ENCODE measurements around the gene RNASE8. TPM values are rescaled to one million over a fixed set of nuclear protein-coding genes. Genes with fewer than 3 reads are reported as not detected.

The RNASE8 gene
- total and polyA plus RNA-seq, 2 of the 8 experiments (the other 6 are each of a cell fraction or from before 2014, with no cell fraction given), result not detected

- TF ChIP-seq EGR1 (IDR thresholded peaks at IDR 0.05; ENCODE audit: borderline replicate concordance, low read depth, low read length) (no peak), POU5F1 (IDR thresholded peaks at IDR 0.05; ENCODE audit: low read depth, low read length) (no peak)
These were observed 26.1 kb downstream of the RNASE8 start (continued) for GRCh38 chr14:21083565-21084325.
